Sigmoid colon (tissue), 4 donors: Measurements from ENCODE around the gene KLHL13.

ENCODE experiments used
- POLR2A ChIP-seq, 2 donors: fragments of 450-650 bp; IDR thresholded peaks; one replicate each; pipeline ENCODE4 v1.6.1; 2016; ENCODE audit warnings: antibody characterized with exemption in 2 of 2, mild to moderate bottlenecking in 2 of 2, moderate library complexity in 2 of 2
- POLR2AphosphoS5 ChIP-seq, 4 donors: sonication (generic); formaldehyde crosslinking; IDR thresholded peaks; one replicate each; pipeline ENCODE4 v1.6.1; 2017; ENCODE audit warnings: antibody characterized with exemption in 4 of 4

DNA sequence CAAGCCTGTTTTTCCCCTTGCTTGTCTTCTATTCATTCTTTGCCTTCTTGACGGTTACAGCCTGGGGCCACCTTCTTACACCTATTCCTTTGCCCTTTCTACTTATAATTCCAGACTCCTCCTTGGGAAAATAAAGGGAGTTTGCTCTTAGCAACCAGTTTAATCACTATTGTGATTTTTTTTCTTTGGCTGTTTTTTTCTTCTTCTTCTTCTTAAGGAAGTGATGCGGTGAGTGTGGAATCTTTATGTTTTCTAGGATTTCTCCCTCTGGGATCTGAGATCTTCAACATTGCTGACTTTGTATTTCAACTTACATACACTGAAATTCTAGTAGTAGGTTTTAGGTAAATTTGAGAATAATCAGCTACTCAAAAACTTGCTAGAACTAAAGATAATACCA is 1.1 kb upstream of the KLHL13 start:
- TF ChIP-seq POLR2AphosphoS5 (IDR thresholded peaks at IDR 0.05): no peak
- TF ChIP-seq POLR2A (IDR thresholded peaks at IDR 0.05): no peak
